NCI-H128 (cell line): ENCODE measurements around the gene FXYD6.

Experiments
- DNase-seq: peaks from one replicate; lab custom pipeline; 2025; ENCODE audit not compliant: unreplicated experiment; lab: John Stamatoyannopoulos, UW

FXYD6 gene

DNA sequence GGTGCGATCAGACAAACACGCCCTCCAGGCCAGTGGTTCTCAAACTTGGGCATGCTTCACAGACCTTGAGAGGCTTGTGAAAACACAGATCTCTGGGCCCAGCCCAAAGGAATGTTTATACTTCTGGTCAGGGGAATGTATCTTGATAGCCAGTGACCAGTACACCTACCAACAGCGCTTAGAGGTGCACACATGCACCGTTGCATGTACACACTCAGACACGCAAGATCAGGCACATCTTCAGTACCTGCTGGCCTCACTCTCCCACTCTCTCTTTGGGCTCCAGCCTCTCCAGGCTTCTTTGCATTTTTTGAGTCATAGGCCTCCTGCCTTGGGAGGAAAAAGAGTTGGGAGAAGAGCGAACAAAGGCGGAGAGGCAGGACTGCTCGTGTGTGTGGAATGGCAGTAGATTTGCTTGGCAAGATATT lies 11.7 kb upstream of the FXYD6 start:
- DNase-seq, result no peak

DNA sequence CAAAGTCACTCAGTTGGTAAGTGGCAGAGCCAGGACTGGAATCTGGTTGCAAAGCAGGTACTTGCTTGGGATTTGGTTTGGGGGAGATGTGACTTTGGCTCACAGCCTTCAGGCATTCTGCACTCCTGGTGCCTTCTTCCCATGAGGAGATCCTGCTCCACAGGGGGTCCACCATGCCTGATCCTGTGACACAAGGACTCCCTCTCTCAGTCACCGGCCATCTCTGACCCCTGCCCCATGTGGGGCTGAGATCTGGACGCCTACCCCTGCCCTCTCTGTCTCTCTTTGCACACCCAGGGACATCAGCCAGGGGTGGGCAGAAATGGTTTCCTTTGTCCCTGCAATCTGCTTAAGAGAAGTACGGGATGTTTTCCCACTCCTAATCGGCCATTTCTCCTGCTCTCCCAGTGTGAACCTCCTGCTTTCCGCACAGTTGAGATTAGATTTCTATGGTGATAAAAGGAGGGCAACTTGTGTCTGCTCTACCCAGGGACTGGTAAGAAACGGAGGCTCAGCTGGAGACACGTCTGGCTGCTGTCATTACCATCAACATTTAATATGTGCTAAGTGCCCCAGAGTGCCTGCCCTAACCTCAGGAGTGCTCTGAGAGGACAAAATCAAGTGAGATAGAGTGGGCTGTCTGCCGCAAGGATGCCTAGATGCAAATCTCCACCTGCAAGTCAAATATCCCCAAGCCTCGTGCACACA lies 11.1 kb upstream of the FXYD6 start:
- DNase-seq, result peak; percentile 34

- no peak for DNase-seq
Measured at GRCh38 chr11:117885777-117886176, 9.3 kb upstream of the FXYD6 start.

DNA sequence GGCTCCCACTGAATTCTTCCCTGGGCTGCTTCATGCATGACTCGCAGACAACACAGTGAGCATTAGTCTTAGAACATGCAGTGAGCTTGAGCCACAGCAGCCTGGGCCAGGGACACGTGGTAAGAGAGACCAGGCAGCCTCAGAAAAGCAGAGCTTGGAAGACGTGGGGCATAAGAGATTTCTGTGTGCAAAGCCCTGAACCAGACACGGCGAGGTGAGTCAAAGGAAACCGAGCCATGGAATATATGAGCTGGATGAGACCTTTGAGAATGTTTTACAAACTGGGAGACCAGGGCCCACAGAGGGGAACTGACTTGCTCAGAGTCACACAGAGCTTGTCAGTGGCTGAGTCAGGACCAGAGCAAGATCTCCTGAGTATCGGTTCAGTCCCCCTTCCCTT lies 8.5 kb upstream of the FXYD6 start:
- DNase-seq, result no peak

- DNase-seq, result no peak
Measured at GRCh38 chr11:117883063-117883462, 6.6 kb upstream of the FXYD6 start.

GRCh38 chr11:117882311-117882905 lies 6.0 kb upstream of the FXYD6 start:
- DNase-seq, result no peak

DNA sequence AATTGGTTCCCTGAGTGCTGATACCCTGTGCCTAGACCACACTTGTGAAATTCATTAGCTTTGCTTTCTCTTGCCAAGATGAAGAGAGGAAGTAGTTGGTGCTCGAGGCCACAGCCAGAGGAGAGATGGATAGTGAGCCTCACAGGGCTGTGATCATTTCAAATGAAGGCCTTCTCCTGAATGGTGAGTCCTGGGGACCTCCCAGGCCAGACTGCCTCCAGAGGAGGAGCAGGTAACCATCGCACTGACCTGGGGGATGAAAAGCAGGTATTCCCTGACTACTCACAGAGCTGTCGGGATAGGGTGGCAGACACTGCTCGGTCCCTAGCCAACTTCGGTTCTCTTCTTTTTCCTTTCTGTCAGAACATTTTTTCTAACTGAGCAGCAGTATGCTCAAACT lies 4.8 kb upstream of the FXYD6 start:
- DNase-seq, result no peak

GRCh38 chr11:117879516-117880480 lies 3.3 kb upstream of the FXYD6 start:
- DNase-seq, result no peak

- no peak for DNase-seq
Measured at GRCh38 chr11:117878939-117879475, 2.5 kb upstream of the FXYD6 start.

- DNase-seq, result no peak
Measured at GRCh38 chr11:117878314-117878938, 2.0 kb upstream of the FXYD6 start.

DNA sequence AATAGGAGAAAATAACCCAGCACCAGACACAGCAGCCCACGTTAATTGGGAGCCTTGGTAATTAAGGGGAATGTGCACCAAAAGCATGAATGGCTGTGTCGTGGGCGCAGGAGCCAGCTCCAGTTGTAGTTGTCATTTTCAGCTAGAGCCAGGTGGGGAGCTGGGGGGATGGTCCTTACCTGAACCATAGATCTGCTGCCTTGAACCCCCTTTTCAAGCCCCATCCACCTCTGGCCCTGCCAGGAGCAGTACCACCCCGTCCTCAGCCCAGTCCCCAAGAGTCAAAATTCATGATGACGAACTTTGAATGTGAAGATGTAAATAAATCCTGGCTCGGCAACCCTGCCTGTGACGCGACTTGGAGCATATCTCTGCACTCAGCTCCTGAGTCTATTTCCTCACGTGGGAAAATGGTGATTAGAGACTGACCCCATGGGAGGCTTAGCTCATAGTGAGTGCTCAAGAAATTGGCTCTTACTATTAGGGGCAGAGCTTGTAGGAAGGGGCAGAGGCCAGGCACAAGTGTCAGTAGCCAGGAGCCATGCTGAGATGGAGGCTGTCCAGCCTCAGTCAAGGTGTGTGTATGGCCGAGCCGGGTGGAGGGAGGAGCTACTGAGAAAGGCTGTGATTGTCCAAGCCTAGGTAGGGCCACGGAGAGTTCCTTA lies 794 bp upstream of the FXYD6 start:
- no peak for DNase-seq

DNA sequence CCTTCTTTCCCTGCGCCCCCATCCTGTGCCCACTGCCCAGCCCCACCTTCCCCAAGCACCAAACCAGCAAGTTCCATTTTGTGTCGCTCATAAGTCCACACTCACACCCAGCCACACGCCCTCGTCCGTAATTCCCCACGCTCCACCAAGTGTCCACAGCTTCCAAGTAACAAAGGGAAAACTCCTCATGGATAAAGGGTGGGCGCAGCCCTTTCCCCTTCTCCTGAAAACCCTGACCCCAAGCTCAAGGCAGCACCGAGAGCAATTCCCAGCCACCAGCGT lies 458 bp downstream of the FXYD6 start:
- DNase-seq, result no peak

DNA sequence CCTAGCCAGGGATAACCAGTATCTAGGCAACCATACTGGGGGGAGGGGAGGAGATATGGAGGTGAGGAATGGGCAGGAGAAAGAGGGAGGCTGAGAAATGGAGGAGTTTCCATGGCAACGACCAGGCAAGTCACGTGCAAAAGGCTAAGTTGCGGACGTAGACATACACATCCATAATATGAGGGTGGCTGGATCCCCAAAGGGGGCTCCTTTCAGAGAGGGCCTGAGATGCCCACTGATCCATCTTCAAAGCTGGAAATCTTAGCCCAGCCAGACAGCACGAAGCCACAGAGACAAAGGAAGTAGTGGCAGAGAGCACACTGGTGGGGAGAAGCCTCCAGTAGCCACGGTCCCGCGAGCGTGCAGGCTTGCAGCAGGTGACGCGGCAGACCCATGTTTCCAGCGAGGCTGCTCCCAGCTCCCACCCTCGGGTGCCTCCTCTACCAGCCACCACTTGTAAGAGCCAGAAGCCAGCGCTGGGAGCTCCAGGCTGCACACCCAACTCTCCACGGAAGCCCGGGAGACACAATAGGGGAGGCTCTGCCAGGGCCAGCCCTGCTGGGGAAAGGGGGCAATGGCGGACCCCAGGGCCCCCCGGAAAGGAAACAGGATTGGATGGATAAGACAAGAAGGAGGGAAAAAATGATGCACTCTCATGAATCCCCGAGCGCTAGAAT lies 938 bp downstream of the FXYD6 start:
- DNase-seq, result no peak

GRCh38 chr11:117874910-117875381 lies 1.5 kb downstream of the FXYD6 start:
- no peak for DNase-seq

GRCh38 chr11:117874253-117874909 lies 2.1 kb downstream of the FXYD6 start:
- no peak for DNase-seq

DNA sequence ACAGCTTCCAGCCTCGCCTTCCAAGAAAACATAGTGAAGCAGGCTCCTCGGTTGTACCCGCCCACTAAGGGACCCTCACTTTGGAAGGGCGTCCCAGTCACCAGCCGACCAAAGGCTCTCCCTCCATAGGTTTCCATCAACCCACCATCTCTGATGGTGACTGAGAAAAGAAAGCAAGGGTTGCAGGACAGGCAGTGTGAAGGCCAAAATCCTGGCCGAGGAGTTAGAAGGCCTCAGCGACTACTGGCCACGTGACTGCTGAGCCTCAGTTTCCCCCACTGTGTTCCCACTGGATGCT lies 2.7 kb downstream of the FXYD6 start:
- DNase-seq, result no peak

GRCh38 chr11:117872975-117873827 lies 3.3 kb downstream of the FXYD6 start:
- DNase-seq, result no peak

GRCh38 chr11:117872420-117872961 lies 4.0 kb downstream of the FXYD6 start:
- DNase-seq, result no peak

- no peak for DNase-seq
Measured at GRCh38 chr11:117871784-117872183, 4.7 kb downstream of the FXYD6 start.
